HFFc6 (cell line): Measurements from ENCODE around the gene NEK9. TPM values are rescaled to one million over a fixed set of nuclear protein-coding genes. Genes with fewer than 3 reads are reported as not detected.

Experiments used
- DNase-seq: peaks from one replicate; pipeline ENCODE4 v3.0.0-alpha.2; 2018
- H3K27ac Mint-ChIP-seq: 2 replicates; pipeline ENCODE4 v1.8.0; 2020; ENCODE audit warnings: mild to moderate bottlenecking, mixed read lengths
- H3K27me3 Mint-ChIP-seq: 2 replicates; pipeline ENCODE4 v1.8.0; 2021; ENCODE audit warnings: mild to moderate bottlenecking, moderate library complexity, mixed read lengths; ENCODE audit not compliant: insufficient read depth
- H3K36me3 Mint-ChIP-seq: 2 replicates; pipeline ENCODE4 v1.8.0; 2021; ENCODE audit warnings: low read depth, mixed read lengths
- H3K4me1 Mint-ChIP-seq: 2 replicates; pipeline ENCODE4 v1.8.0; 2020; ENCODE audit warnings: low read depth, mixed read lengths
- H3K4me3 Mint-ChIP-seq: 2 replicates; pipeline ENCODE4 v1.8.0; 2020; ENCODE audit warnings: mild to moderate bottlenecking, moderate library complexity, mixed read lengths
- H3K9me3 Mint-ChIP-seq: 2 replicates; pipeline ENCODE4 v1.8.0; 2020; ENCODE audit warnings: mild to moderate bottlenecking, mixed read lengths
- CTCF ChIP-seq: fragments of 200-600 bp; sonication (generic); IDR thresholded peaks from 2 replicates; pipeline ENCODE4 v1.5.0; 2021; ENCODE audit warnings: antibody characterized with exemption, mild to moderate bottlenecking
- total RNA-seq, 6 experiments: library from RNA; stranded (reverse); fragmentation: NEBNext Ultra II Directional; extraction: Animal tissue kit (Norgen Biotek cat#: 25700); gene quantifications; 2 replicates in 1 of 6; 3 replicates in 5 of 6; pipeline ENCODE4 v1.2.3, GENCODE V29; 2021

Gene NEK9
- total RNA-seq, 6 experiments from 2014 or later: 67.6 to 79.4 (median 69.4) TPM

GRCh38 chr14:75094896-75095295, 32.0 kb downstream of the NEK9 start:
- Mint-ChIP-seq H3K9me3 (no peaks in the 10 kb centered on the region), H3K4me3 (no peak overlapping the region), H3K36me3 (peaks cover 24% of the 10 kb centered on the region), H3K27ac (no peak overlapping the region), H3K4me1 (peaks cover 14% of the 10 kb centered on the region), H3K27me3 (no peaks in the 10 kb centered on the region)
- TF ChIP-seq CTCF: no peak
- DNase-seq: no peak

- no peaks in the 10 kb centered on the region for H3K9me3 Mint-ChIP-seq
- no peak overlapping the region for H3K4me3 Mint-ChIP-seq
- H3K27me3 Mint-ChIP-seq: no peaks in the 10 kb centered on the region
- no peak overlapping the region for H3K27ac Mint-ChIP-seq
- peaks cover 18% of the 10 kb centered on the region for H3K4me1 Mint-ChIP-seq
- no peak for TF ChIP-seq CTCF
- peaks cover 11% of the 10 kb centered on the region for H3K36me3 Mint-ChIP-seq
- no peak for DNase-seq
Observed at GRCh38 chr14:75092698-75093097, 34.1 kb downstream of the NEK9 start.

- no peaks in the 10 kb centered on the region for H3K27me3 Mint-ChIP-seq
Observed at GRCh38 chr14:75091251-75091650, 35.6 kb downstream of the NEK9 start.

GRCh38 chr14:75090353-75090752, 36.5 kb downstream of the NEK9 start:
- Mint-ChIP-seq H3K27me3 (no peaks in the 10 kb centered on the region), H3K36me3 (peaks cover 8% of the 10 kb centered on the region; the same call in 1 of the 2 replicates), H3K4me3 (no peak overlapping the region), H3K27ac (peak overlapping the region; percentile 63; the same call in 1 of the 2 replicates), H3K9me3 (no peaks in the 10 kb centered on the region), H3K4me1 (peaks cover 18% of the 10 kb centered on the region)
- no peak for TF ChIP-seq CTCF
- no peak for DNase-seq

More at GRCh38 chr14:75091251-75091650, 35.6 kb downstream of the NEK9 start:
- no peaks in the 10 kb centered on the region for H3K9me3 Mint-ChIP-seq
- H3K36me3 Mint-ChIP-seq: peaks cover 8% of the 10 kb centered on the region; the same call in 1 of the 2 replicates
- TF ChIP-seq CTCF: no peak
- DNase-seq: no peak
- no peak overlapping the region for H3K27ac Mint-ChIP-seq
- H3K4me1 Mint-ChIP-seq: peaks cover 18% of the 10 kb centered on the region
- no peak overlapping the region for H3K4me3 Mint-ChIP-seq

GRCh38 chr14:75088566-75089373, 38.1 kb downstream of the NEK9 start:
- Mint-ChIP-seq H3K4me1 (peaks cover 18% of the 10 kb centered on the region), H3K27me3 (no peaks in the 10 kb centered on the region), H3K36me3 (peaks cover 11% of the 10 kb centered on the region), H3K4me3 (no peak overlapping the region), H3K9me3 (no peaks in the 10 kb centered on the region), H3K27ac (no peak overlapping the region)
- TF ChIP-seq CTCF: peak; percentile 91
- DNase-seq: peak; percentile 52
